HG02943 (cell line): ENCODE measurements around the gene ZNF81.
"Not testable (repeated sequence)": the region's sequence is repeated elsewhere in the genome, so short reads cannot be mapped to it uniquely, and the experiment has no call there.

Experiments used
- ATAC-seq: cut with Tn5 transposase; IDR thresholded peaks from one replicate; pipeline ENCODE4 v1.9.1; 2021; ENCODE audit warnings: mild to moderate bottlenecking, low read depth, moderate library complexity; ENCODE audit not compliant: unreplicated experiment

The ZNF81 gene

GRCh38 chrX:47836164-47837072, at the start of gene ZNF81:
Gene ZNF81, plus strand, starts transcription at chrX:47836902. Its CDS starts 9,366 bp downstream, at chrX:47846268.
- ATAC-seq, result peak; percentile 89

GRCh38 chrX:47796433-47796906, 40.2 kb upstream of the ZNF81 start:
- ATAC-seq, result no peak

GRCh38 chrX:47797084-47797483, 39.6 kb upstream of the ZNF81 start:
- ATAC-seq, result no peak

GRCh38 chrX:47798861-47799260, 37.8 kb upstream of the ZNF81 start:
- no peak for ATAC-seq

- ATAC-seq, result no peak
Observed at GRCh38 chrX:47802589-47802988, 34.1 kb upstream of the ZNF81 start.

GRCh38 chrX:47803103-47803502, 33.6 kb upstream of the ZNF81 start:
- not testable (repeated sequence) for ATAC-seq

- no peak for ATAC-seq
Observed at GRCh38 chrX:47804315-47804714, 32.4 kb upstream of the ZNF81 start.

GRCh38 chrX:47805844-47806243, 30.9 kb upstream of the ZNF81 start:
- ATAC-seq, result not testable (repeated sequence)

GRCh38 chrX:47806415-47807271, 30.1 kb upstream of the ZNF81 start:
- ATAC-seq, result not testable (repeated sequence)

GRCh38 chrX:47807272-47807538, 29.5 kb upstream of the ZNF81 start:
- not testable (repeated sequence) for ATAC-seq

- ATAC-seq, result no peak
Observed at GRCh38 chrX:47807548-47807947, 29.2 kb upstream of the ZNF81 start.

GRCh38 chrX:47808904-47809788, 27.6 kb upstream of the ZNF81 start:
- ATAC-seq, result no peak

- ATAC-seq, result no peak
Observed at GRCh38 chrX:47814851-47815250, 21.9 kb upstream of the ZNF81 start.

- no peak for ATAC-seq
Observed at GRCh38 chrX:47815901-47816845, 20.5 kb upstream of the ZNF81 start.

GRCh38 chrX:47817421-47817820, 19.3 kb upstream of the ZNF81 start:
- no peak for ATAC-seq

GRCh38 chrX:47817897-47818296, 18.8 kb upstream of the ZNF81 start:
- no peak for ATAC-seq

GRCh38 chrX:47828984-47829383, 7.7 kb upstream of the ZNF81 start:
- ATAC-seq, result no peak

GRCh38 chrX:47831788-47832187, 4.9 kb upstream of the ZNF81 start:
- no peak for ATAC-seq

- no peak for ATAC-seq
Observed at GRCh38 chrX:47838361-47838760, 1.7 kb downstream of the ZNF81 start.
